GM20431 (cell line): ENCODE results near the gene FZR1.
"Not testable (repeated sequence)": the region's sequence is repeated elsewhere in the genome, so short reads cannot be mapped to it uniquely, and the experiment has no call there.

Experiments used
- in situ Hi-C: fragments of 300-500 bp; cut with MseI, MboI; formaldehyde crosslinking; loops from one replicate; pipeline ENCODE4 v1.15.0; 2020; ENCODE audit warnings: low sequenced_read_pairs; ENCODE audit not compliant: unreplicated experiment

Gene FZR1

GRCh38 chr19:3557461-3558248 is 51.5 kb downstream of the FZR1 start, which contains the start of gene MFSD12:
TSS of gene MFSD12 (minus strand) at chr19:3557586. CDS start at chr19:3557403, 183 bp downstream.
- in situ Hi-C loops = no loop called here

GRCh38 chr19:3563709-3564524 is 57.8 kb downstream of the FZR1 start:
- in situ Hi-C loops = no loop called here

- in situ Hi-C loops = no loop called here
Observed at GRCh38 chr19:3565139-3565538, 59.0 kb downstream of the FZR1 start.

- in situ Hi-C loops = not testable (repeated sequence)
Observed at GRCh38 chr19:3570042-3570441, 63.9 kb downstream of the FZR1 start.

- in situ Hi-C loops = no loop called here
Observed at GRCh38 chr19:3570606-3571011, 64.5 kb downstream of the FZR1 start.

DNA sequence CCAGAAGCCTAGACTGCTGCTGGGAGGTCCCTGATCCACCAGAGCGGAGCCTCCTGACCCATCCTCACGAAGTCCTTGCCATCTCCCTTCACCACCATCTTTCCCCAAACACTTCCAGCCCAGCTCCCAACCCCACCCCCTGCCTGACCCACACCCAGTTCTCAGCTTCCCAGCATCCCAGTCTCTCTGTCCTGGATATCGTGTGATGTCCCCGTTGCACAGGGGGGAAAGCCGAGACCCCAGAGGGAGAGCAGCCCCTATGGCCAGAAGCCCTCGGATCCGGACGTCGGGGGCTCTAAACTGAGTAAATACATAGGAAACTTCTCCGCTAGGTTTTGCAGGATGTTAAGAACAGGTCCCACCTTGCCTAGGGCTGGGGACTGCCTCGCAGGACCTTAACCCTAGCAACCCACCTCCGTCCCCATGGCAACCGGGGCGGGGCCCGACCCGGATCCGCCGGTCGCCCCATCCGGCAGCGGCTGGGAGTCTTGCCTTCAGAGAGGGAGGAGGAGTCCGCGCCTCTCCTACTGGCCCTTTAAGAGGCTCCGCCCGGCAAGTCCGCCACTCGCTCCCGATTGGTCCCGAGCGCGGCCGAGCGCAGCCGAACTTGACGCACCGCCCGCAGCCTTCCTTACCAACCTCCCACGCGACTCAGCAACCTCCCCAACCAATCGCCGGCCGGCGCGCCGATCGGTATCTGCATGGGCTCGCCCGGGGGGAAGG is 66.2 kb downstream of the FZR1 start:
- in situ Hi-C loops = no loop called here

DNA sequence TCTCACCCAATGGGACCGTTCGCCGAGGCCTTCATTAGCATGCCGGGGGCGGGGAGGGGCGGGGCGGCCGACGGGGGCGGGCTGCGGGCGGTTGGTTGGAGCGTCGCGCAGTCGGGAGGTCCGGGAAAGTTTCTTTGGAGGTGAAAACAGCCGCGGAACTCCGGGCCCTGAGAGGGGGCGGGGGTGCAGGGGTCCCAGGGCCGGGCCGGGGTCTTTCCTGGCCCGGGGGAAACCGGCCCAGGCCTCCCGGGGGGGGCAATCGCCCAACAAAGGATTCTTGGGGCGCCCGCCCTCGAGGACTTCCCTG is 66.7 kb downstream of the FZR1 start, which contains the start of gene HMG20B:
Gene HMG20B (plus strand): TSS at position 90 of the 307 bp plus-strand sequence. CDS start 366 bp downstream, outside the sequence.
- in situ Hi-C loops = no loop called here

- in situ Hi-C loops = no loop called here
Observed at GRCh38 chr19:3573162-3573857, 67.2 kb downstream of the FZR1 start.

- in situ Hi-C loops = no loop called here
Observed at GRCh38 chr19:3573858-3574637, 67.9 kb downstream of the FZR1 start.

DNA sequence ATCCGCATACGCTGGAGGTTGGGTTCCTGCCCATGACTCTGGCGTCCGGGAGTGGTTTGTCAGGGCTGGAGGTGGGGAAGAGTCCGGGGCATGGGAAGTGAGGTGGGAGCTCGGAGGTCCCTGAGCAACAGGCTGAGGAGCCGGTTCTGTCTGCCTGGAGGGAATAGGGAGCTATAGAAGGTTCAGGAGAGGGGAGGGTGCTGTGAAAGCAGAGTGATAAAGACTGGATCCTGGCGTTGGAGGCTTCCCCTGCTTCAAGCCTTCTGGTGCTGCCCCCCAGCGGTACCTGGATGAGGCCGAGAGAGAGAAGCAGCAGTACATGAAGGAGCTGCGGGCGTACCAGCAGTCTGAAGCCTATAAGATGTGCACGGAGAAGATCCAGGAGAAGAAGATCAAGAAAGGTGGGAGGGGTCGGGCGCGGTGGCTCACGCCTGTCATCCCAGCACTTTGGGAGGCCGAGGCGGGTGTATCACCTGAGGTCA is 69.2 kb downstream of the FZR1 start:
- in situ Hi-C loops = no loop called here

DNA sequence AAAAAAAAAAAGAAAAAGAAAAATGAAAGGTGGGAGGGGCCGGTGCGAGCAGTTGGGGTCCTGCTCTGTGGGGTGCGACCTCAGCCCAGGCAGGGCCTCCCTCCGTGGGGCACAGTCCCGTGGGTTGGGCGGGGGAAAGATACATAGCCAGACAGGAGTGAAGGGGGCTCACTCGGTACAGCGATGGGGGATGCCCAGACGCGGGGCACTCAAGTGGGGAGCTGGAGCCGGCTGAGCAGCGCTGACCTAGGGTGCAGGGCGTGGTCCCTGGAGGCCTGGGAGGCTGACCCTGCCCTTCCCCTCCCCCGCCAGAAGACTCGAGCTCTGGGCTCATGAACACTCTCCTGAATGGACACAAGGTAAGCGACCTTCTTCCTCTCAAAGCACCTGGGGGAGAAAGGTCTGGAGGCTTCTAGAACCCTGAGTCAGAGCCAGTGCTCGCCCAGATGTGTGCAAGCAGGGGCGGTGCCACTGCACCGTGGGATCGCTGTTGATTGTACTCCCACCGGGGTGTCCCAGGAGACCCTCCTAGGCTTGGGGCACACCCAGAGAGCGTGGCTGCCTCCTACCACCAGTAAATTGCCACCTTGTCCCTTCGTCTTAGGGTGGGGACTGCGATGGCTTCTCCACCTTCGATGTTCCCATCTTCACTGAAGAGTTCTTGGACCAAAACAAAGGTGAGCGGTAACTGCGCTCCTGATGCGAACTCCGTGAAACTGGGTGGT is 70.0 kb downstream of the FZR1 start:
- in situ Hi-C loops = no loop called here

- in situ Hi-C loops = no loop called here
Observed at GRCh38 chr19:3576696-3577443, 70.8 kb downstream of the FZR1 start.

- in situ Hi-C loops = no loop called here
Observed at GRCh38 chr19:3577723-3578344, 71.7 kb downstream of the FZR1 start.

- in situ Hi-C loops = no loop called here
Observed at GRCh38 chr19:3578390-3578789, 72.3 kb downstream of the FZR1 start.

GRCh38 chr19:3580156-3580934 is 74.2 kb downstream of the FZR1 start:
- in situ Hi-C loops = no loop called here

DNA sequence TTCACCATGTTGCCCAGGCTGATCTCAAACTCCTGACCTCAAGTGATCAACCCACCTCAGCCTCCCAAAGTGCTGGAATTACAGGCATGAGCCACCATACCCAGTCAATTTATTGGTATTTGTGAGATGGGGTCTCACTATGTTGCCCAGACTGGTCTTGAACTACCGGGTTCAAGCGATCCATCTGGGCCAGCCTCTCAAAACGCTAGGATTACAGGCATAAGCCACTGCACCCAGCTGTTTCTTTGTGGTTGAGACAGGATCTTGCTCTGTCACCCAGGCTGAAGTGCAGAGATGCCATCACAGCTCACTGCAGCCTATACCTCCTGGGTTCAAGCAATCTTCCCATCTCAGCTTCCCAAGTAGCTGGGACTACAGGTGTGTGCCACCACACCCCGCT is 75.7 kb downstream of the FZR1 start:
- in situ Hi-C loops = not testable (repeated sequence)
